Measurements from ENCODE around the gene PIK3AP1. TPM values are rescaled to one million over a fixed set of nuclear protein-coding genes. Genes with fewer than 3 reads are reported as not detected.

The PIK3AP1 gene
- polyA plus RNA-seq, 2 donors = 0.31 to 0.47 TPM

GRCh38 chr10:96612055-96612830, 108.1 kb downstream of the PIK3AP1 start:
- no peaks in the 10 kb centered on the region for H3K27me3 ChIP-seq (ENCODE audit: control insufficient read depth in 1 of 2, insufficient read depth in 2 of 2, low read length in 2 of 2)
- no peaks in the 10 kb centered on the region for H3K36me3 ChIP-seq (ENCODE audit: control insufficient read depth in 2 of 2, insufficient read depth in 2 of 2, low read length in 1 of 2)
- H3K4me1 ChIP-seq (ENCODE audit: control insufficient read depth in 2 of 2, insufficient read depth in 2 of 2, low read length in 1 of 2) = peaks cover 0 to 3% of the 10 kb centered on the region in 2 donors
- H3K9me3 ChIP-seq (ENCODE audit: control insufficient read depth in 2 of 2, insufficient read depth in 1 of 2, low read depth in 1 of 2, low read length in 1 of 2) = no peaks in the 10 kb centered on the region
- H3K4me3 ChIP-seq (ENCODE audit: low read depth in 1 of 2, low read length in 2 of 2) = no peak overlapping the region
- 45 to 58% methylated on average over 8 of the region's 8 CpGs for WGBS, 2 donors
- no peak overlapping the region for H3K27ac ChIP-seq (ENCODE audit: low read depth in 2 of 2, low read length in 1 of 2)

DNA sequence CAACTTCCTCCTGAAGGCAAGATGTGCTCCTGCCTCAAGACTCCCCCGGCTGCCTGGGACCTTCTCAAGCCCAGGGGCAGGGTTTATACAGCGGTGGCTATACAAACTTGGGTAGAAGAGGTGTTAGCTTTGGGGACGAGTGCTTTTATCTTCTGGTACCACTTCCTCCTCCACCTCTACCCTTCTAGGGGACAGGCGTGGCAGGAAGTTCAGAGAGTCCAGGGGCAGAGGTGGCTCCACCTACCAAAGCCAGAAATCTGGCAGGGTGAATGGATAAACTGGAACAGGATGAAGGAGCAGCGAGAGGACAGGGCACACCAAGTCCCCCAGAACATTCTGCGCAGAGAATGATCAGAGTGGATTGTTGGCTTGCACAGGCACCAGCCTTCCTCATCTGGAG, 109.5 kb downstream of the PIK3AP1 start:
- no peak overlapping the region for H3K4me3 ChIP-seq (ENCODE audit: low read depth in 1 of 2, low read length in 2 of 2)
- no peaks in the 10 kb centered on the region for H3K36me3 ChIP-seq (ENCODE audit: control insufficient read depth in 2 of 2, insufficient read depth in 2 of 2, low read length in 1 of 2)
- WGBS, 2 donors = 66 to 71% methylated on average over 6 of the region's 6 CpGs
- peaks cover 0 to 3% of the 10 kb centered on the region in 2 donors for H3K4me1 ChIP-seq (ENCODE audit: control insufficient read depth in 2 of 2, insufficient read depth in 2 of 2, low read length in 1 of 2)
- H3K27ac ChIP-seq (ENCODE audit: low read depth in 2 of 2, low read length in 1 of 2) = no peak overlapping the region
- no peaks in the 10 kb centered on the region for H3K9me3 ChIP-seq (ENCODE audit: control insufficient read depth in 2 of 2, insufficient read depth in 1 of 2, low read depth in 1 of 2, low read length in 1 of 2)
- no peaks in the 10 kb centered on the region for H3K27me3 ChIP-seq (ENCODE audit: control insufficient read depth in 1 of 2, insufficient read depth in 2 of 2, low read length in 2 of 2)

DNA sequence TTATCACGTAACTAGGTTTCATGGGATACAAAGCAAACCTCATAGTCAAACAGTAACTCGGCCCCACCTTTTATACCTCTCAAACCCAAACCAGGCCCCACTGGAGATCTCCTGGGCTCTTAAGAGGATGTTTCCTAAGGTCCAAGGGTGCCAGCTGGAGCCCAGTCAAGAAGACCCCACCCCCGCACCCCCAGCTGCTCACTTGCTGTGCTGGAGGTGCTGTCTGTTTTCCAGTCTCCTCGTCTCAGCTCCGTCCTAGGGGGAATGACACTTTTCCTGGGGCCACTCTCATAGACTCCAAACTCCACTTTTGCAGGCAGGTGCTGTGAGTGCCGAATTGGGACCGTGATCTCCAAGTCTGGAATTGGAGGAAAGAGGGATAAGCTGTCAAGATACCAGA, 110.8 kb downstream of the PIK3AP1 start:
- Histone ChIP-seq H3K36me3 (ENCODE audit: control insufficient read depth in 2 of 2, insufficient read depth in 2 of 2, low read length in 1 of 2) (no peaks in the 10 kb centered on the region), H3K27ac (ENCODE audit: low read depth in 2 of 2, low read length in 1 of 2) (no peak overlapping the region), H3K27me3 (ENCODE audit: control insufficient read depth in 1 of 2, insufficient read depth in 2 of 2, low read length in 2 of 2) (no peaks in the 10 kb centered on the region), H3K9me3 (ENCODE audit: control insufficient read depth in 2 of 2, insufficient read depth in 1 of 2, low read depth in 1 of 2, low read length in 1 of 2) (no peaks in the 10 kb centered on the region), H3K4me1 (ENCODE audit: control insufficient read depth in 2 of 2, insufficient read depth in 2 of 2, low read length in 1 of 2) (peaks cover 0 to 3% of the 10 kb centered on the region in 2 donors), H3K4me3 (ENCODE audit: low read depth in 1 of 2, low read length in 2 of 2) (no peak overlapping the region)
- 76 to 89% methylated on average over 7 of the region's 7 CpGs for WGBS, 2 donors

- H3K27me3 ChIP-seq (ENCODE audit: control insufficient read depth in 1 of 2, insufficient read depth in 2 of 2, low read length in 2 of 2) = no peaks in the 10 kb centered on the region
- peaks cover 0 to 3% of the 10 kb centered on the region in 2 donors for H3K4me1 ChIP-seq (ENCODE audit: control insufficient read depth in 2 of 2, insufficient read depth in 2 of 2, low read length in 1 of 2)
- H3K9me3 ChIP-seq (ENCODE audit: control insufficient read depth in 2 of 2, insufficient read depth in 1 of 2, low read depth in 1 of 2, low read length in 1 of 2) = no peaks in the 10 kb centered on the region
- no peak overlapping the region for H3K4me3 ChIP-seq (ENCODE audit: low read depth in 1 of 2, low read length in 2 of 2)
- WGBS, 2 donors = 76 to 82% methylated on average over 5 of the region's 5 CpGs
- H3K27ac ChIP-seq (ENCODE audit: low read depth in 2 of 2, low read length in 1 of 2) = no peak overlapping the region
- no peaks in the 10 kb centered on the region for H3K36me3 ChIP-seq (ENCODE audit: control insufficient read depth in 2 of 2, insufficient read depth in 2 of 2, low read length in 1 of 2)
Observed at GRCh38 chr10:96608805-96609204, 111.5 kb downstream of the PIK3AP1 start.

- Histone ChIP-seq H3K4me1 (ENCODE audit: control insufficient read depth in 2 of 2, insufficient read depth in 2 of 2, low read length in 1 of 2) (peaks cover 0 to 3% of the 10 kb centered on the region in 2 donors), H3K27me3 (ENCODE audit: control insufficient read depth in 1 of 2, insufficient read depth in 2 of 2, low read length in 2 of 2) (no peaks in the 10 kb centered on the region), H3K27ac (ENCODE audit: low read depth in 2 of 2, low read length in 1 of 2) (no peak overlapping the region), H3K9me3 (ENCODE audit: control insufficient read depth in 2 of 2, insufficient read depth in 1 of 2, low read depth in 1 of 2, low read length in 1 of 2) (no peaks in the 10 kb centered on the region), H3K36me3 (ENCODE audit: control insufficient read depth in 2 of 2, insufficient read depth in 2 of 2, low read length in 1 of 2) (no peaks in the 10 kb centered on the region), H3K4me3 (ENCODE audit: low read depth in 1 of 2, low read length in 2 of 2) (no peak overlapping the region)
- WGBS, 2 donors = 52 to 65% methylated on average over 3 of the region's 3 CpGs
Observed at GRCh38 chr10:96608262-96608661, 112.1 kb downstream of the PIK3AP1 start.

DNA sequence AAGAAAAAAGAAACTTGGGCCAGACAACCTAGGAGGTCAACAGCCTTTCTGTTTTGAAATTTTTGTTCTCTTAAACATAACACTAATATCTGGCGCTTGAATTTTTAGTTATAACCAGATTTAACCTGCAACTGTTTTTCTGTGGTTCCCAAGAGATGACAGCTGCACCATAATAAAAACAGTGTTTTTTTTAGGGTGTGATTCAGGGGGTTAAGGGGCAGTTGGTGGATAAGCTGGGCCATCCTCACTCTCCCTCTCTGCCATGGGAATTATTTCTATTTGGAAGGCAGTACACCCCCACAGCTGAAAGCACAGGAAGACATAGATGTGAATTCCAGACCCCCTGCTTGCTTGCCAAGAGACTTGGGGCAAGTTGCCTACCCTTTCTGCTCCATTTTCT, 113.4 kb downstream of the PIK3AP1 start:
- H3K4me1 ChIP-seq (ENCODE audit: control insufficient read depth in 2 of 2, insufficient read depth in 2 of 2, low read length in 1 of 2) = peaks cover 0 to 3% of the 10 kb centered on the region in 2 donors
- H3K36me3 ChIP-seq (ENCODE audit: control insufficient read depth in 2 of 2, insufficient read depth in 2 of 2, low read length in 1 of 2) = no peaks in the 10 kb centered on the region
- H3K27me3 ChIP-seq (ENCODE audit: control insufficient read depth in 1 of 2, insufficient read depth in 2 of 2, low read length in 2 of 2) = no peaks in the 10 kb centered on the region
- 87 to 88% methylated on average over 1 of the region's 1 CpG for WGBS, 2 donors
- H3K4me3 ChIP-seq (ENCODE audit: low read depth in 1 of 2, low read length in 2 of 2) = no peak overlapping the region
- no peaks in the 10 kb centered on the region for H3K9me3 ChIP-seq (ENCODE audit: control insufficient read depth in 2 of 2, insufficient read depth in 1 of 2, low read depth in 1 of 2, low read length in 1 of 2)
- H3K27ac ChIP-seq (ENCODE audit: low read depth in 2 of 2, low read length in 1 of 2) = no peak overlapping the region

DNA sequence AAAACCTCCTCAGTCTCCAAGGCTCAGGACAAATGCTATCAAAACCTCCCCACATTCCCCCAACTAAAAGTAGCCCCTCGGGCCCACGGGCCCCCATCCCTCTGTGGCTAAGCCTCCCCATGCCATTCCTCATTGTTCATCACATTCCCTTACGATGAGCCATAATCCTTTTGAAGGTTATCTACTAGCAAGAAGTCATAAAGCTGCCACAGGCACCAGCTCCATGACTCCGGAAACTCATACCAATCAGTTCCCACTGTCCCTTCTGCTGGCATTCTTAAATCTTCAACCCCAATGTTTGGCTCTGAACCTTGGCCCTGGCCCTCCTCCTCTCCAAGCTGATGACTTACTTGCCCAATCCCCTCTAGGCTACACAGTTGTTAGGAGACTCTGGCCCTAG, 114.1 kb downstream of the PIK3AP1 start:
- Histone ChIP-seq H3K27ac (ENCODE audit: low read depth in 2 of 2, low read length in 1 of 2) (no peak overlapping the region), H3K4me3 (ENCODE audit: low read depth in 1 of 2, low read length in 2 of 2) (no peak overlapping the region), H3K9me3 (ENCODE audit: control insufficient read depth in 2 of 2, insufficient read depth in 1 of 2, low read depth in 1 of 2, low read length in 1 of 2) (no peaks in the 10 kb centered on the region), H3K27me3 (ENCODE audit: control insufficient read depth in 1 of 2, insufficient read depth in 2 of 2, low read length in 2 of 2) (no peaks in the 10 kb centered on the region), H3K36me3 (ENCODE audit: control insufficient read depth in 2 of 2, insufficient read depth in 2 of 2, low read length in 1 of 2) (no peaks in the 10 kb centered on the region), H3K4me1 (ENCODE audit: control insufficient read depth in 2 of 2, insufficient read depth in 2 of 2, low read length in 1 of 2) (peaks cover 0 to 3% of the 10 kb centered on the region in 2 donors)
- 84 to 89% methylated on average over 4 of the region's 4 CpGs for WGBS, 2 donors

DNA sequence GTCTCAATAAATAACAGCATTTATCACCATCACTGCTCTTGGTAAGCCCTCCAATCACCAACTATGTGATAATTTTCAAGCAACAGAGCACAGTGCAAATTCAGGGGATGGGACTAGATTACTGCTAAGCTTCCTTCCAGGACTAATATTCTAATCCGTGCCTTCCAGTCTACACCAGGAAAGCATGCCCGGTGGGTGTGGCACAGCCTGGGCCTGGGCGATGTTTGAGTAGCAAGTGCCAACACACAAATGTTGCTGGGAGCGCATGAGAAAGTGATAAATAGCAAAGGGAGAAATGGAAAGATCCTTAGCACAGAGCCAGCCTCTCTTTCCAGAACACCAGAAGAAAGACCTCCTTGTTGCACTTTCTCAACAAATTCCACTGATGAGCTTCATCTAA, 120.0 kb downstream of the PIK3AP1 start:
- Histone ChIP-seq H3K36me3 (ENCODE audit: control insufficient read depth in 2 of 2, insufficient read depth in 2 of 2, low read length in 1 of 2) (no peaks in the 10 kb centered on the region), H3K27me3 (ENCODE audit: control insufficient read depth in 1 of 2, insufficient read depth in 2 of 2, low read length in 2 of 2) (no peaks in the 10 kb centered on the region), H3K4me1 (ENCODE audit: control insufficient read depth in 2 of 2, insufficient read depth in 2 of 2, low read length in 1 of 2) (no peaks in the 10 kb centered on the region), H3K4me3 (ENCODE audit: low read depth in 1 of 2, low read length in 2 of 2) (no peak overlapping the region), H3K27ac (ENCODE audit: low read depth in 2 of 2, low read length in 1 of 2) (no peak overlapping the region), H3K9me3 (ENCODE audit: control insufficient read depth in 2 of 2, insufficient read depth in 1 of 2, low read depth in 1 of 2, low read length in 1 of 2) (no peaks in the 10 kb centered on the region)
- 47 to 54% methylated on average over 4 of the region's 4 CpGs for WGBS, 2 donors

GRCh38 chr10:96598846-96599245, 121.5 kb downstream of the PIK3AP1 start:
- Histone ChIP-seq H3K27ac (ENCODE audit: low read depth in 2 of 2, low read length in 1 of 2) (no peak overlapping the region), H3K36me3 (ENCODE audit: control insufficient read depth in 2 of 2, insufficient read depth in 2 of 2, low read length in 1 of 2) (no peaks in the 10 kb centered on the region), H3K4me1 (ENCODE audit: control insufficient read depth in 2 of 2, insufficient read depth in 2 of 2, low read length in 1 of 2) (no peaks in the 10 kb centered on the region), H3K27me3 (ENCODE audit: control insufficient read depth in 1 of 2, insufficient read depth in 2 of 2, low read length in 2 of 2) (no peaks in the 10 kb centered on the region), H3K9me3 (ENCODE audit: control insufficient read depth in 2 of 2, insufficient read depth in 1 of 2, low read depth in 1 of 2, low read length in 1 of 2) (no peaks in the 10 kb centered on the region), H3K4me3 (ENCODE audit: low read depth in 1 of 2, low read length in 2 of 2) (no peak overlapping the region)
- WGBS, 2 donors = 77 to 79% methylated on average over 4 of the region's 4 CpGs

Measured in esophagus (tissue), 2 donors.